H9 (cell line): Measurements from ENCODE around the gene ENOX1. TPM values are rescaled to one million over a fixed set of nuclear protein-coding genes. Genes with fewer than 3 reads are reported as not detected.

Source experiments
- DNase-seq: peaks from one replicate; pipeline ENCODE4 v3.0.0-alpha.2; 2017
- H2AFZ ChIP-seq: one replicate; pipeline ENCODE4 v1.6.1; 2013; ENCODE audit warnings: mild to moderate bottlenecking, low read length, control low read depth, moderate library complexity
- H2AK5ac ChIP-seq: 2 replicates; pipeline ENCODE4 v1.6.1; 2013; ENCODE audit warnings: low read length, control low read depth, mixed read lengths; ENCODE audit not compliant: insufficient read length
- H2BK120ac ChIP-seq: one replicate; pipeline ENCODE4 v1.6.1; 2013; ENCODE audit warnings: low read depth, mild to moderate bottlenecking, low read length, control low read depth, inconsistent platforms; ENCODE audit not compliant: poor library complexity, severe bottlenecking
- H2BK12ac ChIP-seq: 2 replicates; pipeline ENCODE4 v1.6.1; 2013; ENCODE audit warnings: low read length, control low read depth, mixed read lengths, low read depth; ENCODE audit not compliant: insufficient read length
- H2BK15ac ChIP-seq: 2 replicates; pipeline ENCODE4 v1.6.1; 2013; ENCODE audit warnings: low read depth, low read length, control low read depth
- H2BK20ac ChIP-seq: one replicate; pipeline ENCODE4 v1.6.1; 2013; ENCODE audit warnings: low read depth, mild to moderate bottlenecking, low read length, control low read depth, inconsistent platforms; ENCODE audit not compliant: poor library complexity, severe bottlenecking
- H2BK5ac ChIP-seq: 2 replicates; pipeline ENCODE4 v1.6.1; 2013; ENCODE audit warnings: low read length, control low read depth, mixed read lengths; ENCODE audit not compliant: insufficient read length
- H3K14ac ChIP-seq: 2 replicates; pipeline ENCODE4 v1.6.1; 2013; ENCODE audit warnings: low read length, control low read depth; ENCODE audit not compliant: insufficient read depth
- H3K18ac ChIP-seq: 2 replicates; pipeline ENCODE4 v1.6.1; 2013; ENCODE audit warnings: low read depth, mild to moderate bottlenecking, mixed read lengths, low read length, control low read depth; ENCODE audit not compliant: insufficient read length
- H3K23ac ChIP-seq: 2 replicates; pipeline ENCODE4 v1.6.1; 2013; ENCODE audit warnings: low read length, control low read depth, mixed read lengths, low read depth; ENCODE audit not compliant: insufficient read length
- H3K23me2 ChIP-seq: 2 replicates; pipeline ENCODE4 v1.6.1; 2013; ENCODE audit warnings: low read depth, mild to moderate bottlenecking, mixed read lengths, low read length, control low read depth; ENCODE audit not compliant: insufficient read length, poor library complexity, severe bottlenecking
- H3K27ac ChIP-seq: 2 replicates; pipeline ENCODE4 v1.5.1; 2013; ENCODE audit warnings: low read length, control low read depth, mixed read lengths, low read depth; ENCODE audit not compliant: insufficient read length
- H3K27me3 ChIP-seq: 2 replicates; pipeline ENCODE4 v1.6.1; 2013; ENCODE audit warnings: low read length, control low read depth, inconsistent platforms; ENCODE audit not compliant: insufficient read depth
- H3K4ac ChIP-seq: 2 replicates; pipeline ENCODE4 v1.6.1; 2013; ENCODE audit warnings: low read depth, mild to moderate bottlenecking, control low read depth, inconsistent platforms, low read length, moderate library complexity
- H3K4me1 ChIP-seq: 2 replicates; pipeline ENCODE4 v1.6.1; 2013; ENCODE audit warnings: low read length, control low read depth, inconsistent platforms; ENCODE audit not compliant: insufficient read depth
- H3K4me2 ChIP-seq: 2 replicates; pipeline ENCODE4 v1.6.1; 2013; ENCODE audit warnings: low read length, control low read depth, mixed read lengths; ENCODE audit not compliant: insufficient read length, insufficient read depth
- H3K56ac ChIP-seq: 2 replicates; pipeline ENCODE4 v1.6.1; 2013; ENCODE audit warnings: low read depth, mild to moderate bottlenecking, mixed read lengths, low read length, control low read depth; ENCODE audit not compliant: insufficient read length
- H3K79me1 ChIP-seq: 2 replicates; pipeline ENCODE4 v1.6.1; 2013; ENCODE audit warnings: low read depth, mild to moderate bottlenecking, moderate library complexity, low read length, control low read depth, inconsistent platforms; ENCODE audit not compliant: insufficient read depth, poor library complexity, severe bottlenecking
- H3K79me2 ChIP-seq: 2 replicates; pipeline ENCODE4 v1.6.1; 2013; ENCODE audit warnings: low read length, control low read depth, inconsistent platforms; ENCODE audit not compliant: insufficient read depth
- H3K9ac ChIP-seq: 2 replicates; pipeline ENCODE4 v1.6.1; 2013; ENCODE audit warnings: low read length, control low read depth, mixed read lengths; ENCODE audit not compliant: insufficient read length; ENCODE audit errors: extremely low read depth
- H3K9me3 ChIP-seq: one replicate; pipeline ENCODE4 v1.6.1; 2013; ENCODE audit warnings: low read depth, low read length, inconsistent platforms; ENCODE audit not compliant: control insufficient read depth
- H3T11ph ChIP-seq: one replicate; pipeline ENCODE4 v1.6.1; 2013; ENCODE audit warnings: mild to moderate bottlenecking, low read length, control low read depth, inconsistent platforms
- H4K20me1 ChIP-seq: one replicate; pipeline ENCODE4 v1.6.1; 2013; ENCODE audit not compliant: control insufficient read depth, insufficient read length, insufficient read depth
- H4K5ac ChIP-seq: 2 replicates; pipeline ENCODE4 v1.6.1; 2013; ENCODE audit warnings: low read depth, mild to moderate bottlenecking, mixed read lengths, low read length, control low read depth; ENCODE audit not compliant: insufficient read length
- H4K8ac ChIP-seq: replicated peaks from 2 replicates; pipeline ENCODE4 v1.6.1; 2013; ENCODE audit warnings: low read length, control low read depth, mixed read lengths, low read depth; ENCODE audit not compliant: insufficient read length
- H4K91ac ChIP-seq: 2 replicates; pipeline ENCODE4 v1.6.1; 2013; ENCODE audit warnings: low read depth, mild to moderate bottlenecking, moderate library complexity, mixed read lengths, low read length, control low read depth; ENCODE audit not compliant: insufficient read length
- H3K27ac Mint-ChIP-seq, 3 experiments: 2 replicates in 2 of 3; 3 replicates in 1 of 3; pipeline ENCODE4 v1.8.0; 2020 to 2021; ENCODE audit warnings: mixed read lengths in 3 of 3, mild to moderate bottlenecking in 1 of 3, moderate library complexity in 1 of 3
- H3K27me3 Mint-ChIP-seq: 2 replicates; pipeline ENCODE4 v1.8.0; 2021; ENCODE audit warnings: low read depth, mild to moderate bottlenecking, moderate library complexity, mixed read lengths
- H3K36me3 Mint-ChIP-seq, 3 experiments: 2 replicates in 2 of 3; 3 replicates in 1 of 3; pipeline ENCODE4 v1.8.0; 2020 to 2021; ENCODE audit warnings: low read depth in 3 of 3, mixed read lengths in 3 of 3; ENCODE audit not compliant: insufficient read depth in 1 of 3
- H3K4me1 Mint-ChIP-seq, 2 experiments: 2 replicates each; pipeline ENCODE4 v1.8.0; 2020; ENCODE audit warnings: mixed read lengths in 2 of 2
- H3K4me3 Mint-ChIP-seq, 2 experiments: 2 replicates in 1 of 2; 3 replicates in 1 of 2; pipeline ENCODE4 v1.8.0; 2020 to 2021; ENCODE audit warnings: mild to moderate bottlenecking in 2 of 2, mixed read lengths in 2 of 2, moderate library complexity in 1 of 2
- H3K9me3 Mint-ChIP-seq, 2 experiments: 2 replicates in 1 of 2; 3 replicates in 1 of 2; pipeline ENCODE4 v1.8.0; 2020; ENCODE audit warnings: mild to moderate bottlenecking in 2 of 2, mixed read lengths in 2 of 2, moderate library complexity in 1 of 2
- CTCF ChIP-seq: fragments of 200-600 bp; sonication (generic); conservative IDR thresholded peaks from 3 replicates; pipeline ENCODE4 v1.8.0; 2021; ENCODE audit warnings: antibody characterized with exemption, mild to moderate bottlenecking
- WGBS: extraction: QIAGEN DNeasy Blood & Tissue Kit; methylation state at CpG from one replicate; pipeline ENCODE4 v1.1.7; 2013; ENCODE audit warnings: missing lambda C conversion rate, low lambda C conversion rate, mixed read lengths; ENCODE audit not compliant: insufficient read length; ENCODE audit errors: extremely low coverage; 5-methylcytosine and 5-hydroxymethylcytosine counted together
- total RNA-seq: library from RNA; stranded (reverse); gene quantifications from 2 replicates; pipeline ENCODE4 v1.2.1, GENCODE V29; 2021

The ENOX1 gene
- total RNA-seq, 1 experiment from 2014 or later: 0.24 TPM

- Histone ChIP-seq H2BK20ac (no peak overlapping the region), H3K27ac (no peak overlapping the region), H3K56ac (no peak overlapping the region), H3K14ac (no peak overlapping the region), H3K4me1 (no peaks in the 10 kb centered on the region), H2AK5ac (no peak overlapping the region), H3K4ac (no peak overlapping the region), H2BK5ac (no peak overlapping the region), H4K20me1 (no peaks in the 10 kb centered on the region), H2AFZ (no peak overlapping the region), H2BK12ac (no peak overlapping the region), H3K23ac (no peak overlapping the region), H3T11ph (no peak overlapping the region), H3K27me3 (no peaks in the 10 kb centered on the region), H3K9me3 (no peaks in the 10 kb centered on the region), H4K8ac (no peak overlapping the region), H4K91ac (no peak overlapping the region), H3K23me2 (no peaks in the 10 kb centered on the region), H2BK15ac (no peak overlapping the region), H3K79me1 (no peaks in the 10 kb centered on the region), H2BK120ac (no peak overlapping the region), H4K5ac (no peak overlapping the region), H3K18ac (no peak overlapping the region), H3K4me2 (no peak overlapping the region), H3K9ac (no peak overlapping the region), H3K79me2 (no peaks in the 10 kb centered on the region)
- no peak for TF ChIP-seq CTCF
- H3K27ac Mint-ChIP-seq: no peak overlapping the region; a peak in 1 of 7 replicates
- H3K36me3 Mint-ChIP-seq: 0 out of 7 replicates have a peak, but pooled peaks cover 0 to 2% (median 0%) of the 10 kb centered on the region in 3 experiments
- H3K9me3 Mint-ChIP-seq: no peaks in the 10 kb centered on the region
- DNase-seq: no peak
- peaks cover 17% of the 10 kb centered on the region for H3K27me3 Mint-ChIP-seq
- H3K4me1 Mint-ChIP-seq: peaks cover 5 to 6% of the 10 kb centered on the region in 2 experiments; a peak in 3 of 4 replicates
- H3K4me3 Mint-ChIP-seq: no peak overlapping the region
- no CpG with 5 or more reads among the region's 1 CpG for WGBS
These were observed 189.2 kb downstream of the ENOX1 start for GRCh38 chr13:43597599-43597945.
